SK-N-SH (cell line): ENCODE measurements around the gene ARHGEF28.

Experiments
- CHD2 ChIP-seq: fragments of 150-350 bp; IDR thresholded peaks from 2 replicates; pipeline ENCODE4 v1.6.1; 2018; ENCODE audit warnings: low read length; ENCODE audit not compliant: partially characterized antibody
- EP300 ChIP-seq, 2 experiments: IDR thresholded peaks; 2 replicates each; pipeline versions ENCODE4 v1.4.0 to v1.6.1; 2012; ENCODE audit warnings: borderline replicate concordance in 1 of 2, low read depth in 1 of 2, low read length in 1 of 2
- EZH2phosphoT487 ChIP-seq: fragments of 200-600 bp; sonication (generic); IDR thresholded peaks from 2 replicates; pipeline ENCODE4 v1.6.1; 2017; ENCODE audit warnings: low read depth, mixed run types, mild to moderate bottlenecking, antibody characterized with exemption, moderate library complexity, borderline replicate concordance
- RCOR1 ChIP-seq: fragments of 150-350 bp; IDR thresholded peaks from 2 replicates; pipeline ENCODE4 v1.6.1; 2017; ENCODE audit warnings: antibody characterized with exemption, low read length
- TAF1 ChIP-seq: IDR thresholded peaks from 2 replicates; pipeline ENCODE4 v1.6.1; 2012; ENCODE audit warnings: low read depth, mild to moderate bottlenecking, low read length, moderate library complexity, borderline replicate concordance
- TF ChIP-seq, protein P1 (sequence below): fragments of 200-600 bp; sonication (generic); IDR thresholded peaks from 2 replicates; pipeline ENCODE4 v1.6.1; 2017; ENCODE audit warnings: antibody characterized with exemption, mild to moderate bottlenecking, moderate library complexity
- TF ChIP-seq, protein P2 (sequence below): IDR thresholded peaks from 2 replicates; pipeline ENCODE4 v1.6.1; 2012; ENCODE audit warnings: mild to moderate bottlenecking, low read depth, low read length, moderate library complexity
- TF ChIP-seq, protein P3 (sequence below): IDR thresholded peaks from 2 replicates; pipeline ENCODE4; 2012

DNA sequence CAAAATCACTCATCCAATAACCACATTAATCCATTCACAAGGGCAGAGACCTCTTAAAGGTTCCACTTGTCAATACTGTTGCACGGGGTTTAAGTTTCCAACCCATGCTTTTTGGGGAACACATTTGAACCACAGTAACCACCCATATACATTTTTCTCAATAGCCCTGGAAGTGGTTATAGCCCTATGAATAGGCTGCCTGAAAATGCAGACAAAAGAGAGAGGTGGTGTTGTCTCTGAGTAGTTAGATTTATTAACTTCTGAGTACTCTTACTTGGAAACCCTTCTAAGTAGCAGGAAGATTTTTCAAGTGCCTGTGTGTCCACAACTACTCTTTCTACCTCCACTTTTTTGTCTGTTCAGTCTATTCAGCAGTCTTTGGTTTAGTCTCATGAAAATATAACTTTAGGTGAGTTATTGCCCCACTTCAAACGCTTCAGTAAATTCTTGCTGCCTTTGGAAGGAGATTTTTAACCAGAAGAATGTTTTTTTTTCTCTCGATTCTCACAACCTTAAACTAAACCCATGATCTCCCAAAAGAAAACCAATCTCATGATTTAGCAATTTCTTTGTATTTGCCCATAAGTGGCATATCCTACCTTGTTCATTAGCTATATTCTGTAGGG lies 42.6 kb downstream of the ARHGEF28 start:
- TF ChIP-seq CHD2 (no peak), TAF1 (no peak), EP300 (IDR thresholded peaks at IDR 0.05; ENCODE audit: borderline replicate concordance in 1 of 2, low read depth in 1 of 2, low read length in 1 of 2) (no peak), EZH2phosphoT487 (no peak), RCOR1 (no peak)
- TF ChIP-seq, protein P1, sequence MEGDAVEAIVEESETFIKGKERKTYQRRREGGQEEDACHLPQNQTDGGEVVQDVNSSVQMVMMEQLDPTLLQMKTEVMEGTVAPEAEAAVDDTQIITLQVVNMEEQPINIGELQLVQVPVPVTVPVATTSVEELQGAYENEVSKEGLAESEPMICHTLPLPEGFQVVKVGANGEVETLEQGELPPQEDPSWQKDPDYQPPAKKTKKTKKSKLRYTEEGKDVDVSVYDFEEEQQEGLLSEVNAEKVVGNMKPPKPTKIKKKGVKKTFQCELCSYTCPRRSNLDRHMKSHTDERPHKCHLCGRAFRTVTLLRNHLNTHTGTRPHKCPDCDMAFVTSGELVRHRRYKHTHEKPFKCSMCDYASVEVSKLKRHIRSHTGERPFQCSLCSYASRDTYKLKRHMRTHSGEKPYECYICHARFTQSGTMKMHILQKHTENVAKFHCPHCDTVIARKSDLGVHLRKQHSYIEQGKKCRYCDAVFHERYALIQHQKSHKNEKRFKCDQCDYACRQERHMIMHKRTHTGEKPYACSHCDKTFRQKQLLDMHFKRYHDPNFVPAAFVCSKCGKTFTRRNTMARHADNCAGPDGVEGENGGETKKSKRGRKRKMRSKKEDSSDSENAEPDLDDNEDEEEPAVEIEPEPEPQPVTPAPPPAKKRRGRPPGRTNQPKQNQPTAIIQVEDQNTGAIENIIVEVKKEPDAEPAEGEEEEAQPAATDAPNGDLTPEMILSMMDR: no peak
- TF ChIP-seq, protein P2, sequence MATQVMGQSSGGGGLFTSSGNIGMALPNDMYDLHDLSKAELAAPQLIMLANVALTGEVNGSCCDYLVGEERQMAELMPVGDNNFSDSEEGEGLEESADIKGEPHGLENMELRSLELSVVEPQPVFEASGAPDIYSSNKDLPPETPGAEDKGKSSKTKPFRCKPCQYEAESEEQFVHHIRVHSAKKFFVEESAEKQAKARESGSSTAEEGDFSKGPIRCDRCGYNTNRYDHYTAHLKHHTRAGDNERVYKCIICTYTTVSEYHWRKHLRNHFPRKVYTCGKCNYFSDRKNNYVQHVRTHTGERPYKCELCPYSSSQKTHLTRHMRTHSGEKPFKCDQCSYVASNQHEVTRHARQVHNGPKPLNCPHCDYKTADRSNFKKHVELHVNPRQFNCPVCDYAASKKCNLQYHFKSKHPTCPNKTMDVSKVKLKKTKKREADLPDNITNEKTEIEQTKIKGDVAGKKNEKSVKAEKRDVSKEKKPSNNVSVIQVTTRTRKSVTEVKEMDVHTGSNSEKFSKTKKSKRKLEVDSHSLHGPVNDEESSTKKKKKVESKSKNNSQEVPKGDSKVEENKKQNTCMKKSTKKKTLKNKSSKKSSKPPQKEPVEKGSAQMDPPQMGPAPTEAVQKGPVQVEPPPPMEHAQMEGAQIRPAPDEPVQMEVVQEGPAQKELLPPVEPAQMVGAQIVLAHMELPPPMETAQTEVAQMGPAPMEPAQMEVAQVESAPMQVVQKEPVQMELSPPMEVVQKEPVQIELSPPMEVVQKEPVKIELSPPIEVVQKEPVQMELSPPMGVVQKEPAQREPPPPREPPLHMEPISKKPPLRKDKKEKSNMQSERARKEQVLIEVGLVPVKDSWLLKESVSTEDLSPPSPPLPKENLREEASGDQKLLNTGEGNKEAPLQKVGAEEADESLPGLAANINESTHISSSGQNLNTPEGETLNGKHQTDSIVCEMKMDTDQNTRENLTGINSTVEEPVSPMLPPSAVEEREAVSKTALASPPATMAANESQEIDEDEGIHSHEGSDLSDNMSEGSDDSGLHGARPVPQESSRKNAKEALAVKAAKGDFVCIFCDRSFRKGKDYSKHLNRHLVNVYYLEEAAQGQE: no peak
- TF ChIP-seq, protein P3, sequence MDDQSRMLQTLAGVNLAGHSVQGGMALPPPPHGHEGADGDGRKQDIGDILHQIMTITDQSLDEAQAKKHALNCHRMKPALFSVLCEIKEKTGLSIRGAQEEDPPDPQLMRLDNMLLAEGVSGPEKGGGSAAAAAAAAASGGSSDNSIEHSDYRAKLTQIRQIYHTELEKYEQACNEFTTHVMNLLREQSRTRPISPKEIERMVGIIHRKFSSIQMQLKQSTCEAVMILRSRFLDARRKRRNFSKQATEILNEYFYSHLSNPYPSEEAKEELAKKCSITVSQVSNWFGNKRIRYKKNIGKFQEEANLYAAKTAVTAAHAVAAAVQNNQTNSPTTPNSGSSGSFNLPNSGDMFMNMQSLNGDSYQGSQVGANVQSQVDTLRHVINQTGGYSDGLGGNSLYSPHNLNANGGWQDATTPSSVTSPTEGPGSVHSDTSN: no peak
